K562 (cell line): ENCODE data around the gene CBX4. TPM values are rescaled to one million over a fixed set of nuclear protein-coding genes. Genes with fewer than 3 reads are reported as not detected.

Experiments used
- CEBPB ChIP-seq: fragments of 450-650 bp; IDR thresholded peaks from 2 replicates; pipeline ENCODE4 v1.6.1; 2016; ENCODE audit warnings: missing genetic modification characterization, missing compliant biosample characterization
- ETS2 ChIP-seq: IDR thresholded peaks from 2 replicates; pipeline ENCODE4 v1.6.1; 2016; ENCODE audit warnings: borderline replicate concordance, missing genetic modification characterization, mild to moderate bottlenecking, moderate library complexity, missing compliant biosample characterization; ENCODE audit not compliant: poor library complexity, severe bottlenecking
- MLX ChIP-seq, 2 experiments: fragments of 450-650 bp in 1 of 2; sonication (generic) in 1 of 2; formaldehyde crosslinking; conservative IDR thresholded peaks; 2 replicates each; pipeline versions ENCODE4 v1.4.0 to v1.8.1; 2020 to 2022; ENCODE audit warnings: mild to moderate bottlenecking in 1 of 2, missing genetic modification reagents in 1 of 2
- NRF1 ChIP-seq, 2 experiments: fragments of 450-650 bp; IDR thresholded peaks in 1 of 2; conservative IDR thresholded peaks in 1 of 2; 2 replicates each; pipeline ENCODE4 v1.6.1; 2014; ENCODE audit warnings: mild to moderate bottlenecking in 2 of 2
- SMARCE1 ChIP-seq: fragments of 450-650 bp; IDR thresholded peaks from 2 replicates; pipeline ENCODE4 v1.7.1; 2016; ENCODE audit warnings: mild to moderate bottlenecking
- SP1 ChIP-seq: sonication (generic); formaldehyde crosslinking; IDR thresholded peaks from 2 replicates; pipeline ENCODE4 v1.8.1; 2022; ENCODE audit warnings: mild to moderate bottlenecking, missing genetic modification reagents
- XRCC3 ChIP-seq: fragments of 450-650 bp; IDR thresholded peaks from 2 replicates; pipeline ENCODE4 v1.6.1; 2017; ENCODE audit warnings: mild to moderate bottlenecking, moderate library complexity
- ZNF311 ChIP-seq: fragments of 250-450 bp; sonication (Bioruptor Pico); IDR thresholded peaks from 2 replicates; pipeline ENCODE4 v1.4.0; 2020; ENCODE audit warnings: mild to moderate bottlenecking, moderate library complexity
- ZNF449 ChIP-seq: fragments of 250-450 bp; sonication (Bioruptor Pico); IDR thresholded peaks from 2 replicates; pipeline ENCODE4 v1.8.0; 2022; ENCODE audit warnings: moderate library complexity, mild to moderate bottlenecking, inconsistent platforms
- polyA plus RNA-seq, 8 experiments: library from polyadenylated mRNA; depleted of rRNA in 4 of 8; stranded (reverse) in 5 of 8; unstranded in 3 of 8; fragments of >200 nt; fragmentation: Nextera tagmentation in 2 of 8; fragmentation: Illumina TruSeq in 1 of 8; extraction: Ambion mirVana in 2 of 8; extraction: Trizol in 1 of 8; gene quantifications; 2 replicates each; pipeline versions ENCODE4 v1.2.1 to v1.2.3, GENCODE V29; 2011 to 2014; ENCODE audit warnings: inconsistent platforms in 1 of 8, missing spikeins in 1 of 8
- total RNA-seq, 7 experiments: library from RNA; depleted of rRNA in 6 of 7; stranded (reverse); fragments of >200 nt in 6 of 7; fragmentation: Illumina TruSeq in 2 of 7; extraction: Trizol in 2 of 7; gene quantifications; 2 replicates each; pipeline versions ENCODE4 v1.2.1 to v1.2.3, GENCODE V29; 2011 to 2021; ENCODE audit warnings: low replicate concordance in 1 of 7

The CBX4 gene
- total and polyA plus RNA-seq, 9 of the 15 experiments (the other 6 are each of a cell fraction or from before 2014, with no cell fraction given): 0.98 to 50.5 (median 10.0) TPM

GRCh38 chr17:79836510-79836971, 2.7 kb downstream of the CBX4 start (continued):
- TF ChIP-seq MLX (CRISPR knock-in tag; conservative IDR thresholded peaks at IDR 0.05) (0 out of 4 replicates have a peak, but pooled peaks of 1 of the 2 experiments have one; percentile 4), ETS2 (tag) (peak; percentile 26), SMARCE1 (no peak), ZNF311 (CRISPR knock-in tag) (no peak), SP1 (CRISPR knock-in tag) (peak; percentile 42; the same call in 1 of the 2 replicates), CEBPB (tag) (peak; percentile 80), ZNF449 (no peak), XRCC3 (no peak), NRF1 (conservative IDR thresholded peaks at IDR 0.05 in 1 of 2, IDR thresholded peaks at IDR 0.05 in 1 of 2) (peak in 1 of 2 experiments; percentile 25; a peak in 1 of 4 replicates)
